Prostate gland (tissue), 2 donors: ENCODE measurements around the gene MIA.

ENCODE experiments used
- POLR2A ChIP-seq: fragments of 450-650 bp; IDR thresholded peaks from one replicate; pipeline ENCODE4 v1.6.1; 2016; ENCODE audit warnings: antibody characterized with exemption, mild to moderate bottlenecking
- TF ChIP-seq, protein P1 (sequence below), 4 experiments: fragments of 200-600 bp in 2 of 4; fragments of 450-650 bp in 2 of 4; sonication (generic) in 2 of 4; IDR thresholded peaks; 1 replicate in 3 of 4; 2 replicates in 1 of 4; pipeline ENCODE4 v1.5.1; 2016 to 2019; ENCODE audit warnings: antibody characterized with exemption in 4 of 4, mild to moderate bottlenecking in 2 of 4, moderate library complexity in 2 of 4

GRCh38 chr19:40805258-40805868 lies 30.0 kb downstream of the MIA start:
- TF ChIP-seq, protein P1, sequence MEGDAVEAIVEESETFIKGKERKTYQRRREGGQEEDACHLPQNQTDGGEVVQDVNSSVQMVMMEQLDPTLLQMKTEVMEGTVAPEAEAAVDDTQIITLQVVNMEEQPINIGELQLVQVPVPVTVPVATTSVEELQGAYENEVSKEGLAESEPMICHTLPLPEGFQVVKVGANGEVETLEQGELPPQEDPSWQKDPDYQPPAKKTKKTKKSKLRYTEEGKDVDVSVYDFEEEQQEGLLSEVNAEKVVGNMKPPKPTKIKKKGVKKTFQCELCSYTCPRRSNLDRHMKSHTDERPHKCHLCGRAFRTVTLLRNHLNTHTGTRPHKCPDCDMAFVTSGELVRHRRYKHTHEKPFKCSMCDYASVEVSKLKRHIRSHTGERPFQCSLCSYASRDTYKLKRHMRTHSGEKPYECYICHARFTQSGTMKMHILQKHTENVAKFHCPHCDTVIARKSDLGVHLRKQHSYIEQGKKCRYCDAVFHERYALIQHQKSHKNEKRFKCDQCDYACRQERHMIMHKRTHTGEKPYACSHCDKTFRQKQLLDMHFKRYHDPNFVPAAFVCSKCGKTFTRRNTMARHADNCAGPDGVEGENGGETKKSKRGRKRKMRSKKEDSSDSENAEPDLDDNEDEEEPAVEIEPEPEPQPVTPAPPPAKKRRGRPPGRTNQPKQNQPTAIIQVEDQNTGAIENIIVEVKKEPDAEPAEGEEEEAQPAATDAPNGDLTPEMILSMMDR (IDR thresholded peaks at IDR 0.05): no peak
- TF ChIP-seq POLR2A: no peak
